ENCODE data around the gene RASGRF1.

Gene RASGRF1

DNA sequence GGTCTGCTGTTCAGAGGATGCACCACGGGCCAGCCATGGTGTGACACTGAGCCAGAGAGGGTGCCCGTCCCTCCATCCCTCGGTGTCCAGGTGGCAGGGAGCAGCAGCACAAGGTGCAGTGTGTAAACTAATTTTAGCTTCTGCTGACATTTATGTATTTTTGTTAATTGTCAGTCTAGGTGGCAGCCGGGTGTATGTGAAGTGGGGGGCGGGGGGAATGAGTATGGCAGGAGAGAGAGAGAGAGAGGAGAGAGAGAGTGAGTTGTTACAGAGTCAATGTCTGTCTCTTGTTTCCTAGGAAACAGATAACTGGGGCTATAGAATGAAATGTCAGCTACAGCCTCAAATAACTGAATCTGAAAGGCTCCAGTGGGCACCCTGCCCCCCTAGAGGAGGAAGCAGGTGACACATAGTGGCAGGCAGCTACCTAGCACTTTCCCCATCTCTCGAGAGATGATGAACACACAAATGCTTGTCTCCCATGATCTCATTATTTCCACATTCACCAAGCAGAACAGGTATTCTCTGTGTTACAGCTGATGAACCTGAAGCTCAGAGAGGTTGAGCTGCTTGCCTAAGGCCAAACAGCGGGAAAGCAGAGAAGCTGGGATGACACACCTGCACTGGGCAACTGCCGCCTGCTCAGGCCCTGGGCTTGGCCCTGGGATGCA lies 24.7 kb downstream of the RASGRF1 start:
- no peak for DNase-seq

DNA sequence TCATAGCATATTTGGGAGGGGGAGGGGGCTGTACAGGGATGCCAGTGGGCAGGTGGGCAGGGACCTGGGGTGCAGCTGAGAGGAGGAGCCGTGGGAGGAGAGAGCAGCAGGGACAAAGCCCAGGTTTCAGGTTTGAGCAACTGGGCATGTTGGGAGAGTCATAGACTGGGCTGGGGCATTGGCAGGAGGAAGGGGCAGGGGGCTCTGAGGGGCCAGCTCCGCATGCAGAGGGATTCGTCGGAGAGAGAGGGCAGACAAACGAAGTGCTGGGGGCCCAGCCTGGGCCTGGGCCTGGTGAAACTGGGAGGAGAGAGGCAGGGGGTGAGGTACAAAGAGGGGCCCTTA lies 25.2 kb downstream of the RASGRF1 start:
- no peak for DNase-seq

DNA sequence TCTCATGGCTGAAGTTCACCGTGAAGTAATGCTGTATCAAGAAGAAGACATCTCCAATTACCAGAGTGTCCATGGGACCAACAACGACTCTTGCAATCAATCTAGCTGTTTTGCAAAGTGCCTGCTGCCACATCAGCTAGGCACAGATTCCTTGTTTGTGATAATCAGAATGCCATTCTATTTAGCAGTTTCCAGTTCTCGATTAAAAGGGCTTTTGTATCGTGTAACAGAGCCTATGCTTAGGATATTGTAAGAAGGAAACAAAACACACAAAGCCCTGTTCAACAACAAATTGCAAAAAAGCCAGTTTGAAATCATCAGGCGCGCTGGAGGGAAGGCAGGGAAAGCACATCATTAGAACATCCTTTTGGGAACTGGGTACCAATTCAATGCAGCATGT lies 26.1 kb downstream of the RASGRF1 start:
- no peak for DNase-seq

DNA sequence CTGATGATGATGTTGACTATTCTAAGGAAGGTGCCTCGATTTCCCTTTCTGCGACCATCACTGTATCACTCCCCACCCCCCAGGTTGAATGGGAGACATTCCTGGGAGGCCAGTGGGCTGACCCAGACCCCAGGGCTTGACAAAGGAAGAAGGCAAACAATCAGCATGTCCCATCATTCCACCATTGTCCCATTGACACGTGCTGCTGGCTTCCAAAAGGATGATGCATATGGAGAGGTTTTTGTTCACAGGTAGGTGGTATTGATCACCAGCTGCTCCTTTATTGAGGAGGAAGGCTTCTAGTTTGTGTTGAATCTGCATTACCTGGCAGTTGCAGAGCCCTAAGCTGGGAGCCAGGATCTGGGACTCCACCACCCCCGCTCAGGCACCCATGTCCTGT lies 30.4 kb downstream of the RASGRF1 start:
- DNase-seq, result no peak

DNA sequence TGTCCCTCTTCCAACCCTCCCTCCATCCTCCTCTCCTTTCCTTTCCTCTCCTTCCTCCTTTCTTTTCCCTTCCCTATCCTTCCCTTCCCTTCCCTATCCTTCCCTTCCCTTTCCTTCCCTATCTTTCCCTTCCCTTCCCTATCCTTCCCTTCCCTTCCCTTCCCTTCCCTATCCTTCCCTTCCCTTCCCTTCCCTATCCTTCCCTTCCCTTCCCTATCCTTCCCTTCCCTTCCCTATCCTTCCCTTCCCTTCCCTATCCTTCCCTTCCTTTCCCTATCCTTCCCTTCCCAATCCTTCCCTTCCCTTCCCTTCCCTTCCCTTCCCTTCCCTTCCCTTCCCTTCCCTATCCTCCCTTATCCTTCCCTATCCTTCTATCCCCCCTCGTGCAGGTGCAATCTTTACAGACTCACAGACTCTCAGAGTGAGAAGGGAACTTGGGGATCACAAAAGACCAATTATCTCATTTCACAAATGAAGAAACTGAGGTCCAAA lies 31.5 kb downstream of the RASGRF1 start:
- no peak for DNase-seq

DNA sequence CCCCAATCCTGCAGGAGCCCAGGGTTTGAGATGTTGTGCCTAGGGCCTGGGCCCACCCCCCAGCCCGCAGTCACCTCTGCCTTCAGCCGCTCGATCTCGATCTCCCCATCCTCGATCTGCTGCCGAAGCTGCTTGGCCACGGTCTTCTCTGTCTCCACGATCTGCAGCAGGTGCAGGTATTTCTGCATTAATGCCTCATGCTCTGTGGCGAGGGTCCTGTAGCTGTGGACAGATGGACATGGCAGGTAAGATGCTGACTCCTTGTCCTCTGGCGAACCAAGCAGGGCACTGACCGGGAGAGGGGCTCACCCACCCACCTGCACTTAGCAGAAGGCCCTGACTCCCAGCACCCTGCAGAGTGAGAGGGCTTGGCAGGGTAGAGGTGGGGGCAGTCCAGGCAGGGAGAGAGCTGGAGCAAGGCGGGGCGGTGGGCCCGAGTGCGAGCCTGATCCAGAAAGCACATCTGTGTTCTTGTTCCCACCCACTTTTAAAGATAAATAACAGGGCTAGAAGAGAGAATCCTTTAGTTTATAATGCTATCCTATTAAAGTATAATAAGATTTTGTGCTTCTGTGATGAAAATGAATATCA lies 32.2 kb downstream of the RASGRF1 start:
- DNase-seq, result no peak

DNA sequence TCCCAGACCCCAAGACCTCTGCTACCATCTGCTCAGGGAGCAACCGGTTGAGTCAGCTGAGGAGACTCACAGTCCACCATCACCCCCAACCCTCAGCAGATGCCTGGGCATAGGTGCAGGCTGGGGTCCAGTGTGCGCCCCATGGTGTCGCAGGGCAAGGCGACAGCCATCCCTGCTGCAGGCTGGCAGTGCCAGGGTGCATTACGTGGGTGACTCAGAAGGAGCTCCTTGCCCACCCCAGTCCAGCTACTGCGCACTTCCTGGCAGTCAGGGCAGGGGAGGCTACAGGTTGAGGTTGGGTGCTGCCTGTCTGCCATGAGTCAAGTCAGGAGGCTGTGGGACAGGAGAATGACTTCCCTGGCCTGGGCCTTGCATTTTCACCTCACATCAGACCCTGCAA lies 33.5 kb downstream of the RASGRF1 start:
- no peak for DNase-seq

DNA sequence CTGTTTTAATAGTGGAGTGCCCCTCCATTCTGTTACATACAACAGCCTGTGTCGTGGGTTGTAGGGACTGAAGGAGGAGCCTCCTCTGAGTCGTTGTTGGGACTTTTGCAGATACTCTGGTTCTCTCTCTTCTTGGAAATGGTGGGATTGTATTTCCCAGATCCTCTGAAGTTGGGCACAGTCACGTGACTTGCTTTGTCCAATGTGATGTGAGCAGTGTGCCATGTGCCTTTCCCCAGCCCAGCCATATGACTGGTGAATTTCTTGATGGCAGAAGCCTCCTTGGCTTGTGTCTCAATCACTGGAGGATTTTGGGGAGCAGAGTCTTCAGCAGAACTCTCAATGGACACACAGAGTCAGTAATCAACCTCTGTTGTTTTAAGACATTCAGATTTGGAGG lies 36.2 kb downstream of the RASGRF1 start:
- no peak for DNase-seq

DNA sequence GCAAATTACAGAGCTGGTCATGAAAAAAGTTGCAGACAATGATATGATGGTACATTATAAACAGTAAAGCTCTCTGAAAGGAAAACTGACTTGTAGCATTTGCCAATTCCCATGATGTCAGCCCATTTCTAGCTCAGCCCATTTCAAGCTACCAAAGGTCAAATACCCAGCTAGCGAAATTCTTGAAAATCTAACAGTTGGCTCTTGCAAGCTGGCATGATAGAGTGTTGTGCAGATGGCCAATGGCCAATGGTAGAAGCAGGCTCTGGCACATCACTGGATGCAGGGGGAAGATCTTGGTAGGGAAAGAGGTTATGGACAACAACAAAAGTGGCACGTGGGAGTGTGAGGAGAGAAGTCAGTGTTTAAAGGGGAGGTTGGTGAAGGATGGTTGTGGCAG lies 36.7 kb downstream of the RASGRF1 start:
- DNase-seq, result no peak

DNA sequence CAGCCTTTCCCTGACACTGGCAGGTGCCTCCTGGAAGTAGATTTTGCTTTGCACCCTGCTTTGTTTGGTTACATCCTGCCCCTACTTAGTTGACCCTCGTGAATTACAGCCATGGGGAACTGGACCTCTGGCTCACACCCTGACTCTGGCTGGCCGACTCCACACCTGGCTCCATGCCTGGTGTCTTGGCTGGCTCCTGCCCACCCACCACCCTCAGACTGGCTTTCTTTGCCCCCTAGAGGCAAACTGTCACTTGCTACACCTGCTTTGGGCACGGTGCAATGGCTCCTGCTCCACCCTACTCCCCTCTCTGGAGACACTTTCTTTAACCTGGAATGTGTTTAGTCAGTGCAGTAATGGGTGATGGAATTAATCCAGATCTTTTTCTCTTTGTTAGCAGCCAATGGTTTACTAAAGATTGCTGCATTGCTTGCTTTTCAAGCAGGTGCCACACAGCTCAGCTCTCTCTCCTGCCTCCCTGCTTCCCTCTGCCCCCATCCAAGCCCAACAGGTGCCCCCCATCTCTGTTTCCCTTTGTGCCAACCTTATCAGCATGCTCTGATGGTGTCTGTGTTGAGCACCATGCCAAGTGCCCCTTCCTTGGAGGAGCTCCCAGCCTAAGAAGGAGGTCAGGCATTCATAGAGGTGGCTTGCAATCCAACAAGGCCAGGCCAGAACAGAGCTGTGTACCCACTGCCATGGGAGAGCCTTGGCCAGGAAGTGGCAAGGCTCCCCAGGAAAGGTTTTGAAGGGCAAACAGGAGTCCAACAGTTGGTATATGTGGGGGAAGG lies 38.4 kb downstream of the RASGRF1 start:
- DNase-seq, result no peak

DNA sequence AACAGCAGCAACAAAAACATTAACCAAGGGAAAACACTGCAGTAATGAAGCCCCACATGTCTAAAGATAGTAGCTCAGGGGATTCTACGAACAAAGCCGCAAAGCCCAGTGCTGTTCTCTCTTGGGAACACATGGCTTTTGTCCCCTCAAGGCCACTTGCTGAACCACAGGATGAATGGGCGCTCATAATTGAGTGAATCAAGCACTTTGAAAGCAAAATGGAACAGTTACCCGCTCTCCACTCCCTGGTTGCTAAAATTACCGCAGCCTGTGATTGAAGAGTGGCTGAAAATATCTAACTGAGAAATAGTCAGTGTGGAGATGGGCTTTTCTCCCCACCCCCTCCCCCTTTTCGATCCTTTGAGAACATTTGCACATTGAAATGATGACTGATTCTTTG lies 39.6 kb downstream of the RASGRF1 start:
- DNase-seq, result no peak

DNA sequence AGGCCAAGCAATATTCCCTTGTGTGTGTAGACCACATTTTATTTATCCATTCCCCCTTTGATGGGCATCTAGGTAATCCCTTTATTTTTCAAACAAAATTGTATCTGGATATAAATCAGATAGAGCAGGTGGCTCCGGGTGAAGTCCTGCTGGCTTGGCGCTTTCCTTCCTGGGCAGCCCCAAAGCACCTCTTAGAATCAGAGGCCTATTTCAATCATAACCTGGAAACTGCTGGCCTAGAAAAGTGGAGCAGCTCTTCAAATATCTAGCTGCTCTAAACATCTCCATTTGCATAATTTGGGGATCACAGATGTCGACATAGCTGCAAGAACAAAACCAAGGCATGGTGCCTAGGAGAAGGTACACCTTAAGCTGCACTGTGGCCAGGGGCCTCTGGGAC lies 40.2 kb downstream of the RASGRF1 start:
- no peak for DNase-seq

DNA sequence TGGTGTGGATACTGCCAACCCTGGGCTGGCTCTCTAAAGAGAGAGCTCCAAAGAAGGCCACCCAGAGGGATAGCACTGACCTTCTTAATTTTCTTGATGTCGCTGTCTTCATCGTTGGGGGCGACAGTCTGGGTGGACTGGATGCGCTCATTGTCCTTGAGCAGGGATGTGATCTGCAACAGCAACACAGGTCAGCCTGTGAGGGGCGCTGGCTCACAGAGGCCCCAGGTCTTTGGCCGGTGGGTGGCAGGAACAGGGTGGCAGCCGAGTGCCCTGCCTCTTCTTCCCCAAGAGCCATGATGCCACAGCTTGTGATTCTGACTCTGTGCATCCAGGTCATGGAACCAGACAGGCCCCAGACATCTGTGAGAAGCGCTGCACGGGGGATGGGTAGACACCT lies 41.2 kb downstream of the RASGRF1 start:
- DNase-seq, result no peak

DNA sequence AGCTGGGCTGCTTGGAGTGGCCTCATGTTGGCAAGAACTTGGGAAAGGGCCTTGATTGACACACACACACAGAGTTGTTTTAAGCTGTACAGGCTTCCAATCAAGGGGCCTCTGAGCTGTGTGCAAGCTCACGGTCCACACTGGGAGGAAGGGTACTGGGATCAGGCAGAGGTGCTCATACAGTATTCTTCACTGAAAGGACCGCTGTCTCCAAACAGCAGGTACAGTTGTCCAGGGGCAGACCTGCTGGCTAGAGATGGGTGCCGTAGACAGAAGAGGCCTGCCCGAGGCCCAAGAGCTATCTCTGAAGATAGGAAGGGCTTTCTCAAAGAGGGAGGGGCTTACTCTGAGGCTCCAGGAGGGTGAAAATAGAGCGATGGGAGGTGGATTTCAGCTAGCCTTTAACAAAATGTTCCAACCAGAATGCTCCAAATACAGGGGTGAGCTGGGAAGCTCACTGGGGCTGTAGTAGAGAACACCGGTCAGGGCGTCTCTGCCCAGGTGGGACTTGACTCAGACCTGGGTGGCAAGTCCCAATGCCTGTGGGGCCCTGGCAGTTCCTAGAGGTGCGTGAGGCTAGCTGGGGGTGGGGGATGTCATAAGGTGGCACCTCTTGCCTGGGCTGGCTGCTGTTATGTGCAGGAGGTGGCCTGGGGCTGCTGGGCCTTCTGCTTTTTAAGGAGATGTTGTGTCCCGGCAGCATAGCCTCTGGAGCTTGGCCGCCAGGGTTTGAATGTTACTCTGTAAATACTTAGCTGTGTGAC lies 42.7 kb downstream of the RASGRF1 start:
- no peak for DNase-seq

DNA sequence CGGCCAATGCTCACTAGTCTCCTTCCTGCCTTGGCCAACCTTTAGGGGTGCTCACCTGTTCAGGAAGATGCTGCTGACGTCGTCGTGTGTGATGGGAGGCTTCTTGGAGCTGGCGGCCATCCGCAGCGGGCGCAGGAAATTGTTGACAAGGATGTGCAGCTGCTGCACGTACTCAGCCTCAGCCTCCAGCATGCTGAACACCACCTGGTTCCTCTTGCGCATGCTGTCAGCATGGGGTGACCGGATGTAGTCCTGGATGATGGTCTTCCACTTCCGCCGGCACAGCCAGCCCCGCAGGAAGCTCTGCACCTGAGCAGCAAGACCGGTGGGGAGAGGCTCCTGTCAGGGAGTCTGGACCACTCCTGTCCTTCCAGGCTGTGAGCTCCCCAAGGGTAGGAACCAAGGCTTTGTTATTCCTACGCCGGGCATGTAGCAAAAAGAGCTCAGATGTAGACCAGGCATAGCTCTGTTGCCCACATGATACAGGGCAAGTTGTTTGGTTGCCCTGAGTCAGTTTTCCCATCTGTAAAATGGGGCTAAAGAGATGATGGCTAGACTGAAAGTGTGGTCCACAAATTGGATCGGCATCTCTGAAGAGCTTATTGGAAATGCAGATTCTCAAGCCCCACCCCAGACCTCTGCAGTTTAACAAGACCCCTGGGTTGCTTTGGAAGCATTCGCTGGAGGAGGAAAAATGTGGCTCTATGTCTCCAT lies 43.7 kb downstream of the RASGRF1 start:
- no peak for DNase-seq

DNA sequence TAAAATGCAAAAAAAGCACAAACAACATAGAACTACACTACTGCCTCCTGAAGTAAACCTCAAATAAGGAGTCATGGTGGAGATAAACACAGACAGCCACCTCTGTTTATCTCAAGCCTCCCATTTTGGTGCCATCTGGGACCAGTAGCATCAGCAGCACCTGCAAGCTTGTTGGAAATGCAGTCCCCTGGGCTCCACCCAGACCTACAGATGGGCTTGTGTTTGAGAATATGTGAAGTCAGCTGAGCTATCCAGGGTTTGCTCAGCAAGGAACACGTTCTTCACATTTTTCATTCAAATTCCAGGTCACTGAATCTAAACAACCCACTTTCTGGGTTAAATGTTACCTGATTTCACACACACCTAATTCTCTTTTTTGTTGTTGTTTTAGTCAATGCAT lies 45.5 kb downstream of the RASGRF1 start:
- no peak for DNase-seq

DNA sequence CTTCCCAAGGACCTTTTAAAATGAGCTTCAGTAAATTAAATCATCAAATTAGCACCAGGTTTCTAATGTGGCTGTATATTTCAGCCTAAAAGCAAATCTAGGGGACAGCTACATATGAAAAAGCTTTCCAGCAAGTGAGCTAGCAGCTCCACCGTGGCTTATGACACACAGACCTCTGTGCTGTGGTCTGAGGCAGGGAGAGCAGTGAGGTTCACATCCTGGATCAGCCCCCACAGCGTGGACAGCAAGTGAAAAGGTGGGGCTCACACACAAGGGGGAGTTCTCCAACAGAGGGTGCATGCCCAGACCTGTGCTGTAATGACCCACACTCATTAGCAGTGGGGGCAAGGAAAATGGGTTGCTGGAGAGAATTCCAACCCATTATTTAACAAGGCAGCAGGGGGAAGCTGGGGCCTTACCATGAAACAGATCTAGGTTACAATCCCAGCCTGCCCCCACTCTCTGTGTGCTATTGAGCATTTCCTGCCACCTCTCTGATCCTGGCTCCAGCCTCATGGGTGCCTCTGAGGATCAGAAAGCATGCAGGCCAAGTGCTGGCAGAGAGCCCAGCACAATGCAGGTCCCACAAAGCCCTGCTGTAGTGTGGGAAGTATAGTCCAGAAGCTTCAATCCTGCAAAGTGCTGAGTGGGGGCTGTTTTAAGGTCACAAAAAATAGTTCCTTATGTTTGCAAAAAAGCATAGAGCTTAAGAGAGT lies 48.2 kb downstream of the RASGRF1 start:
- no peak for DNase-seq

DNA sequence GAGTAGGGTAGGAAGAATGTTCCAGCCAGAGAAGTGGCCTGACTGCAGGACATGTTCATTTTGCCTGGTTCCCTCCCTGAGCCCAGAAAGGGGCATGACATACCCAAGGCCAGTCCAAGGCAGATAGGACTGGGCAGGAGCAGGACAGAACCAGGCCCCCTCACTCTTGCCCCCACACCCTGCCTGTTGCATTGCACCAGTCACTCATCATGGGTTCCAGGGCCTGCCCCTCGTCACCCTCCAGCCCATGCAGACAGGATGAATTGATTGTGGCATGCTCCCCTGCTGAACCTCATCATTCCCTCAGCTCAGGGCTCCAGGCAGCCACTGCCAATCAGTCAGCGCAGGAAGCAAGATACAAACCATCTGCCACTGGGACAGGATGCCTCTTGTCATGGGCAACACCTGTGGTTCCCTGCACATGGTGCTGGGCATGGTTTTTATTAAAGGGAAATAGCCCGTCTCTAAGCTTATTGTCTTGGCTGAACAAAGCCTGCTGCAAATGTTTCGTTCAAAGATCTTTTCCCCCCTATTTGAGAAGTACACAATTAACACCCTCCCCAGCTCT lies 48.9 kb downstream of the RASGRF1 start:
- DNase-seq, result no peak

DNA sequence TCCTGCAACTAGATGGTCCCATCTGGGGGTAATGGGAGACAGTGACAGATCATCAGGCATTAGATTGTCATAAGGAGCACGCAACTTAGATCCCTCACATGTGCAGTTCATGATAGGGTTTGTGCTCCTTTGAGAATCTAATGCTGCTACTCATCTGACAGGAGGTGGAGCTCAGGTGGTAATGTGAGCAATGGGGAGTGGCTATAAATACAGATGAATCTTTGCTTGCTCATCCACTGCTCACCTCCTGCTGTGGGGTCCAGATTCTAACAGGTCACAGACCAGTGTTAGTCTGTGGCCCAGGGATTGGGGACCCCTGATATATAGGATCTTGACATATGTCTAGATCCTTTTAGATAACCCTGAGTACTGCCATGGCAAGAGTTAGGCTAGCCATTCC lies 52.7 kb downstream of the RASGRF1 start:
- DNase-seq, result no peak

DNA sequence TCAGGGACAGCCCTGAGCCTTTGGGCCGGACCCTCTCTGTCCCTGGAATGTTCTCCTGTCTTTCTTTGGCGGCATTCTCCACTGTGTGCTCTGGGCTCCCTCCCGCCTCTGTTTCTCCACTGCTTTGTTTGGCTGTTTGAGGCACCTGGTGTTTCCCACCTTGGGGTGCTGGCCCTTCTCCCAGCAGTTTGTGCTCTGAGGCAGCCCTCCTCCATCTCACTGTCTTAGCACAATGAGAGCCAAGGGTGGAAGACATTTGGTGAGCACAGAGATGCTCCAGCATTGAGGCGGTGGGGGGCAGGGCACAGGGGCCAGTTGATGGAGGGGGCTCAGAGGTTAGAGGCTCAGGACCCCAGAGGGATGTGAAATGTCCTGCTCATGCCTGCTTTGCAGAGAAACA lies 54.3 kb downstream of the RASGRF1 start:
- no peak for DNase-seq

DNA sequence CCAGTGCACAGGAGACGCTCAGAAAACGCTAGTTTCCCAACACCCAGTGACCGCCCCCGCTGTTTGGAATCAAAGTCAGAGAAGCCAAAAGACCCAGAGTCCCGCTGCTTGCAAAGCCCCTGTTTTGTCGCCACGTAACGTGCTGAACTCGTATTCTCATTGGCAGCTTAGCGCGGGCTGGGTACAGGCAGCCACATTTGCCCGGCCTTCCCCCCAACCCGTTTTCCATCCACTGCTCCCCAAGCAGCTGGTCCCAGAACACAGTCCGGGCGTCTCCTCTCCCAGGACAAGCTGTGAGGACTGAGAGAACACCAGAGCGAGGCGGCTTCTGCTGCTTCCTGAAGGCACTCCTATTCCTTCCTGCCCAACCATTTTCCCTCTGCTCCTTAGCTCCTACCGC lies 54.8 kb downstream of the RASGRF1 start:
- no peak for DNase-seq

DNA sequence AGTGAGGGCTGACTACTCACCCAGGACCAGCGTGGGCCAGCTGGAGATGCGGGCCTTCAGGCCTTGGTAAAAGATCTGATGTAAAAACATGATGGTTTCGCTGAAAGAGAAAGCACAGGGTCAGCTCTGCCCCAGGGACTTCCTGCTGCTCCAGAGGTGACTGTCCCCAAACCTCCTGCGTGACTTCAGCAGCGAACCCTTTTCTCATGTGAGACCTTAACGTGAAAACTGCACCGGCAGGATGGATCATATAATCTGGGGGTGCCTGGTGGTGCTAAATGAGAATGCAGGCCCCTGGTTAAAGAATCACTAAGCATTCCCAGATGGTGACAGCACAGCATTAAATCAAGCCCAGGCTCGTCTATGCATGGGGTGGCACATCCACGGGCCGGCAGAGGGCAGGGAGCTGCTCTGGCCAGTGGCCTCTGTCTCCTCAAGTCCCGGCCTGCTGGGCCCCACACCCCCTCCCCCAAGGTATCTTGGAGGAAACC lies 55.4 kb downstream of the RASGRF1 start:
- DNase-seq, result no peak
